Right forelimb (tissue), 1 donor: Measurements from ENCODE around the gene FIBP.
A peak's percentile ranks its signal among the peaks of the same experiment; 100 is the strongest.

ENCODE experiments used
- DNase-seq: peaks from one replicate; pipeline ENCODE4 v3.0.0-alpha.2; 2018

The FIBP gene

DNA sequence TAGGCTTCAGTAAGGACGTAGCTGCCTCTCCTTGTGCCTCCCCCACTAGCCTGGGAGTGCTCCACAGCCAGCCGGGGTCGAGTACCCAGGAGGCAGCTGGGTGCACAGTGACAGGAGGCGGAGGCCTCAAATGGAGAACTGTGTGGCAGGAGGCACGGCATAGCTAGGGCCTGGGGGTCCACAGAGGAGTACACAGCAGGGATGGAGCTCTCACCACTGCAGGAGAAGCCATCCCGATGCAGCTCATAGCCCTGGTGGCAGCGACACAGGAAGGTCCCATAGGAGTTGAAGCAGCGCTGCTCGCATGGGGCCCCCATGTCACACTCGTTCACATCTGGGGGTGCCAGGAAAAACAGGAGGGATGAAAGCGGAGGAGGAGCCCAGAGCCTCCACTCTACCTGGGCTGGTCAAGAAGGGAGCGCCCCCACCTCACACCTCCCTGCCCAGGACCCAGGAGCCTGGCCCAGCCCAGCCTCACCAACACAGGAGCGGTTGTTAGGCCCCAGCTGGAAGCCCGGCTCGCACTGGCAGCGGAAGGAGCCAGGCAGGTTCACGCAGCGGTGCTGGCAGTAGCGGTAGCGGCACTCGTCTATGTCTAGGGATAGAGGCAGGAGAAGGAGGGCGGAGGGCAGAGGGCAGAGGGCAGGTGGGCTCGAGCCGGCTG is 18.5 kb downstream of the FIBP start:
- no peak for DNase-seq

- no peak for DNase-seq
Observed at GRCh38 chr11:65868907-65869306, 19.4 kb downstream of the FIBP start.

DNA sequence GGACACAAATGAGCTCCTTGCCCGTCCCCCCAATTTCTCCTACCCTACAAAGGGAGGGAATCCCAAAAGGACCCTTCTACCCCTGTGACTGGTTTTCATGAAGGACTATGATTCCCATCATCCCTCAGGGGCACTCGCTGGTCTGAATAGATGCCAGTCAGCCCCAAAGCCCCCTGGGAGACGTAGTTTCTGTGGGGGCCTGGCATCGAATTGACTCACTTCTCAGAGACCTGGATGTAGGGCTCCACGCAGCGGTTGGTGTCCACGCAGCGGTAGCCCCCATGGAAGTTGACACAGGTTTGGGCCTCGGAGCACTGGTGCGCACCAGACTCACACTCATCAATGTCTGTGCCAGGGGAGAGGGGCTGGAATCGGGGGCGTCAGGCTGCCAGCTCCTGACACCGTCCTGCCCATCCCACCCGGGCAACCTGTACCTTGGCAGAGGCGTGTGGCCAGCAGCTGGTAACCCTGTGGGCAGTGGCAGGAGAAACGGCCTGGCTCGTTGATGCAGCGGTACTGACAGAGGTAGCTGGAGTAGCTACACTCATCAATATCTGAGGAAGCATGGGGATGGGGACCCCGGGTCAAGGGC is 20.1 kb downstream of the FIBP start:
- peak; percentile 45 for DNase-seq

DNA sequence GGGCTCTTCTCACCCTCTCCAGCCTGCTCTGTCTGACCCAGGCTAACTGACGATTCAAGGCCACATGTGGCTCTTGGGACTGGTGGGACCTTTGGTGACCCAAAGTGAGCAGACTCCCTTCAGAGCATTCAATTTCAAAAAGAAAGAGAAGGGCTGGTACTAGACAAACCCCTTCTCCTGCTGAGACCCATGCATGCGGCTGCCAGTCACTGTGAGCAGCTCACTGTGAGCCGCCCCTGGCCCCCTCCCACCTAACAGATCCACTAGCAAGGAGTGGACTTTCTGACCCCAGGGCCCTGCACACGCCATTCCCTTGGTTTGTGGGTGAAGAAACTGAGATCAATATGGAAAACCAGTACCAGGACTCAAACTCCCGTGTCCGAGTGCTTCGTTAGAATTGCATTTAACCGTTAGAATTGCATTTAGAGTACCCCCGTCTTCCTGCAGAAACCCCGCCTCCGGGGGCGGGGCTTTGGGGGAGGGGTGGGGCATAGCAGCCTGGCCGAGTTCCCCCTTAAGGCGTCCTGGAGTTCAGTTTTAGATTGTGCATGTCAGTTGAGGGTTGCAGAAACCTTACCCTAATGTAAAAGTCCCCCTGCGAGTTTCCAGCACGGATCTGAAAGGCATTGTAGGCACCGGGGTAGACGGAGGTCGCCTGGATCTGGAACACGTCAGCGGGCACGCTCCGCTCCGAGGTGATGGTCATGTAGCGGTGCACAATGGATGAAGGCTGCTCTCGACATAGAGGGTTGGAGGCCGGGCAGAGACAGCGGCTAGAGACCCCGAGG is 20.8 kb downstream of the FIBP start:
- peak; percentile 58 for DNase-seq

- DNase-seq, result peak; percentile 38
Observed at GRCh38 chr11:65866509-65867283, 21.6 kb downstream of the FIBP start.

GRCh38 chr11:65865550-65866172 is 22.6 kb downstream of the FIBP start:
- peak; percentile 39 for DNase-seq

GRCh38 chr11:65864706-65865471 is 23.4 kb downstream of the FIBP start:
- peak; percentile 45 for DNase-seq

DNA sequence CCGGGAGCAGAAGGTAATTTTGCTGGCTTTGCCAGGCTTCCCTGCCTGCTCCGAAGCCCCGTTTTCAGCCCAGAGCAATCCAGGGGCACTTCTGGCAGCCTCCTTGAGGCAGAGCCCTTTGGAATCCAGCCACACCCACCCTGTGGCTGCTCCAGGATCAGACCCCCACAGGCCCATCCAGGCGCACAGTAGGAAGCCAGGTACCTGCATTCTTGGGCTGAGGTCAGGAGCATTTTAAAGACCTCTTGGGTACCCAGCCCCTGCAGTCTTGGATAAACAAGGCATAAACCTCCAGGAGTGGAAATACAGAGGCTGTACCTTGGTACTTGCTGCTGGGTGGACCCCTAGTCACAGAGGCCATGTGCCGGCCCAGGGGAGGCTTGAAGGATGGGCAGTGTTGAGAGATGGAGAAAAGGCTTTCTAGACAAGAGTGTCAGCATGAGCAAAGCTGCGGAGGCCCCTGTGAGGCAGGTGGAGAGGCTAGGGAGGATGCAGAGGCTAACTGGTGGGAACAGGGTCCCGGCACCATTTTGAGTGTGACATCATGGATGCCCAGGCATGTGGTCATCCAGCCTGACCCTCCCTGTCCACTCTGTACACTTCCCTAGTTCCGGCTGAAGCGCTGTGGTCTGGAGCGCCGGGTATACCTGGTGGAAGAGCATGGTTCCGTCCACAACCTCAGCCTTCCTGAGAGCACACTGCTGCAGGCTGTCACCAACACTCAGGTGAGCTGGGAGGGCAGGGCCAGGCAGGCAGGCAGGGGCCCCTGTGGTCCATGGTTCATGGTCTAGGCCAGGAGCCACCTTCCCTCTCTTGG is 24.2 kb downstream of the FIBP start:
- peak; percentile 46 for DNase-seq

GRCh38 chr11:65862941-65863888 is 25.1 kb downstream of the FIBP start:
- DNase-seq, result peak; percentile 47

DNA sequence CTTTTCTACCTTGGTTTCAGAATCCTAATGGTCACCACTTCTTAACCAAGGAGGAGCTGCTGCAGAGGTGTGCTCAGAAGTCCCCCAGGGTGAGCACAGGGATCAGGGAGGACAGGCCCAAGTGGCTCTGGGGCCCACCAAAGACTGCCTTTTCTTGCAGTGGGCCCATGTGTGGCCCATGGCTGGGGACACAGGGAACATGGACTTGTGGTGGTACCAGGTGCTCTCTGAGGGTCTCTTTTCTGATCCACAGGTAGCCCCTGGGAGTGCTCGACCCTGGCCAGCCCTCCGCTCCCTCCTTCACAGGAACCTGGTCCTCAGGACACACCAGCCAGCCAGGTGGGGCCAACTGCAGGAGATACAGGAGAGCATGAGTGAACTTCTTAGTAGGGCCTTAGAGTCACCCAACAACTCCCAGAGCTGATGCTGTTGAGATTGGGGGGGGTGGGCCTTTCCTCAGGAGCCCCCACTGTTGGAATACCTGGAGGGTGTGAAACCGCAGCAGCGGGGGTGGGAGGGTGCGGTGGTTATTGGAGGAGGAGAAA is 26.0 kb downstream of the FIBP start:
- DNase-seq, result no peak

DNA sequence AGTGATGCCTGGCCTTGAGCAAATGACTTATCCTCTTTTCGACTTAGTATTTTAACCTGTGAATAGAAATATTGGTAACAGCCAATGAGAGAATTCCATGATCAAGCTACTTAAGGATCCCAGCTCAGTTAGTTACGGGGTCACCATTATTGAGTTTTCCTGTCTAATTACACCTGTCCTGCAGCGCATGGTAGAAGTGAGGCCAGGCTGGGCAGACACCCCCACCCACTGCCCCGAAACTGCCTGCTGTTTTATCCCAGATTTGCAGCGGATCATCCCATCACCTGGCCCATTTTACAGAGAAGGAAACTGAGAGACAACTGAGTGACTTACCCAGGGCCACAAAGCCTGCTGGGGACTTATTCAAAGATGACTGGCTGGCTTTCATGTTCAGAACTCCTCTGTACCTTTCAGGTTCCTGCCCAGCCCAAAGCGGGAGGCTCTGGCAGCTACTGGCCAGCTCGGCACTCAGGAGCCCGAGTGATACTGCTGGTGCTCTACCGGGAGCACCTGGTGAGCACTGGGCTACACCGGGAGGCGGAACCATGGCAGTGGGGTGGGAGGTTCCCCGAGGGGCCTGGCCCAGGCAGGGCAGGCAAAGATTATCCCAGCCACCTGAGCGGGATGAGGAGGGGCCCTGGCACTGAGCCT is 26.6 kb downstream of the FIBP start:
- DNase-seq, result no peak

DNA sequence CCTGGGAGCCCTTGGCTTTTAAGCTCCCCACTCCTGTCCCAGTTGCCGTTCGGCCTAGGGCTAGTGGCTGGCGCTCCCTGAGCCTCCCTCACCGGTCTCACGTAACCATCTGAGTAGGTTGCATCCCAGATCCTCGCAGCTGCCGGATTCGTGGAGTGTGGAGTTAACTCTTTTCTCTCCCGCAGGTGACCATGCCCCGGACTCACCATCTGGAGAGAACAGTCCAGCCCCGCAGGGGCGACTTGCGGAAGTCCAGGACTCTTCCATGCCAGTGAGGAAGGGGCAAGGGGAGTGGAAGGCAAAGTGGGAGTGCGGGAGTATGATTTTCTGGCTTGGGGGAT is 27.1 kb downstream of the FIBP start:
- no peak for DNase-seq

DNA sequence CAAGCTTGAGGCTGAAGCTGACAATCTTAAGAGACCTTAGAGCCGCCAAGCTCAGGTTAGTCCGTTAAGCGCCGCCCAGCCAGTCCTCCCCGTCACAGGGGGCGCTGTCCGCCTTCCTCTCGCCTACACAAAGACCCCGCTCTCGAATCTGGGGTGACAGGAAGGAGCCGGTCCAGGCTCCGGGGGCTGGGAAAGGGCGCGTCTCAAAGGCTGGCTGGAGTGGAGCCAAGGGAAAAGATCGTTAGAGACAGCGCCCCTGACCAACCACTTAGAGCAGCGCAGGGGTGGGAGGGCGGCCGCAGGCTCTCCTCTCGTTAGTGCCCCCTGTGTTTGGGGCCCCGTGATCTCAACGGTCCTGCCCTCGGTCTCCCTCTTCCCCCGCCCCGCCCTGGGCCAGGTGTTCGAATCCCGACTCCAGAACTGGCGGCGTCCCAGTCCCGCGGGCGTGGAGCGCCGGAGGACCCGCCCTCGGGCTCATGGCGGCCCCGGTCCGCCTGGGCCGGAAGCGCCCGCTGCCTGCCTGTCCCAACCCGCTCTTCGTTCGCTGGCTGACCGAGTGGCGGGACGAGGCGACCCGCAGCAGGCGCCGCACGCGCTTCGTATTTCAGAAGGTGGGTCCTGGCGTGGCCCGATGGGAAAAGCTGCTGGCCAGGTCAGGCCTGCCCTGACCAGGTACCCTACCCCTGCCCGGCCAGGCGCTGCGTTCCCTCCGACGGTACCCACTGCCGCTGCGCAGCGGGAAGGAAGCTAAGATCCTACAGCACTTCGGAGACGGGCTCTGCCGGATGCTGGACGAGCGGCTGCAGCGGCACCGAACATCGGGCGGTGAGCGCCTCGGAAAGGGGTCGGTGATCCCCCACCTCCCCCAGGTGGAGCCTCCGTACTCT is 27.8 kb downstream of the FIBP start, which contains the start of gene MUS81:
Gene MUS81, plus strand, starts transcription at position 156 of the 887 bp plus-strand sequence. Its CDS starts 321 bp downstream, at position 477.
- DNase-seq, result peak; percentile 99

DNA sequence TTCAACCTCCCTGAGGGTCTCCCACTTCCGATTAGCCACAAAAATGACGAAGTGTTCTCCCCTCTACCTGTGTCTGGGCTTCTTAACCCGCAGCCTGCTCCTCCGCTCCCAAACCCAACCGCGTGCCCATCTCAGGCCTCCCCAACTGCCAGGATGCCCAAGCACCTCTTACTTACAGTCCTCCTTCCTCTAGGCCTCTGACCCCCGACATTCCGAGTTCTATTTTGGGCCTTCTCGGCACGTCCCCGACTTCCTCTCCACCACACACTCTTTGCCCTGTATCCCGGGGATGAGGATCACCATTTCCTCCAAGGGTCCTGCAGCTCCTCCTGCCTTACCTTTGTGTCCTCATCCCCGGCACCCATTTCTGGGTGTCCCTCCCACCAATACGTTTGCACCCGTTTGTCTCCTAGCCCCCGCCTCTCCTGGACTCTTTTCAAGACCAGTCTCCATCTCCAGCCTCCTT is 28.4 kb downstream of the FIBP start:
- no peak for DNase-seq

GRCh38 chr11:65859095-65859811 is 29.0 kb downstream of the FIBP start:
- peak; percentile 96 for DNase-seq

DNA sequence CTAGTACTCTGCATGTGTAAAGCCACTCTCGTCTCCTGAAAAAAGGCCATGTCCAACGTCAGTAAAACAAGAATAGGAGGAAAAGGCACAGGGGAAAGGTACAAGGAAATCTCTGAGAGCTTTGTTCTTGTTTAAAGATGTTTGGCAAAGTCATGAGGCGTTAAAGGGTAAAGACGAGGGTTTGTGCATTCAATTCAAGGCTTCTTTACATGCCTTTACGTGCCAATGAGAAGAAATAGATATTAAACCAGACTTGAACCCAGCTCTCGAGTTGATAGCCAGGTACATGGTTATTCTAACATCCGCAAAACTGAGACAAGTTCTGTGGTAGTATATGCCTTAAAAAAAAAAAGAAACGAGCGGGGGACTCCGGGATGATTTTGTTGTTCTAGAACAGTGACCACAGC is 29.6 kb downstream of the FIBP start:
- no peak for DNase-seq
